AG04450 (cell line): ENCODE data around the gene LYAR. TPM values are rescaled to one million over a fixed set of nuclear protein-coding genes. Genes with fewer than 3 reads are reported as not detected.
"Not testable (repeated sequence)": the region's sequence is repeated elsewhere in the genome, so short reads cannot be mapped to it uniquely, and the experiment has no call there.

Experiments used
- CTCF ChIA-PET: fragments of 300-600, 350-600 bp; formaldehyde crosslinking; extraction: SDS; loops from one replicate; lab custom pipeline; 2022; ENCODE audit warnings: antibody characterized with exemption, inconsistent platforms; lab: Charles Lee
- POLR2A ChIA-PET: fragments of 350-600 bp; formaldehyde crosslinking; extraction: SDS; loops from one replicate; lab custom pipeline; 2021; ENCODE audit warnings: antibody characterized with exemption, inconsistent platforms; lab: Yijun Ruan, JAX
- DNase-seq: peaks from one replicate; pipeline ENCODE4 v3.0.0-alpha.2; 2011; ENCODE audit warnings: low read depth, low spot score
- H3K27ac ChIP-seq: one replicate; pipeline ENCODE4 v1.5.1; 2012; ENCODE audit warnings: low read depth, low read length, control low read depth
- H3K27me3 ChIP-seq: one replicate; pipeline ENCODE4 v1.6.0; 2012; ENCODE audit warnings: low read length; ENCODE audit not compliant: control insufficient read depth, insufficient read depth
- H3K4me3 ChIP-seq: 2 replicates; pipeline ENCODE4 v1.5.1; 2011; ENCODE audit warnings: mild to moderate bottlenecking, low read depth, low read length, control low read depth
- H3K9me3 ChIP-seq: 2 replicates; pipeline ENCODE4 v1.5.1; 2012; ENCODE audit warnings: low read length; ENCODE audit not compliant: control insufficient read depth, insufficient read depth
- CTCF ChIP-seq: IDR thresholded peaks from 2 replicates; pipeline ENCODE4 v1.5.1; 2011; ENCODE audit warnings: low read depth, low read length, control low read depth, inconsistent platforms
- polyA plus RNA-seq: library from polyadenylated mRNA; depleted of rRNA; stranded (reverse); fragments of >200 nt; gene quantifications from 2 replicates; pipeline ENCODE4 v1.2.3, GENCODE V29; 2011

Gene LYAR
- polyA plus RNA-seq, 1 experiment, result 7.8 TPM

DNA sequence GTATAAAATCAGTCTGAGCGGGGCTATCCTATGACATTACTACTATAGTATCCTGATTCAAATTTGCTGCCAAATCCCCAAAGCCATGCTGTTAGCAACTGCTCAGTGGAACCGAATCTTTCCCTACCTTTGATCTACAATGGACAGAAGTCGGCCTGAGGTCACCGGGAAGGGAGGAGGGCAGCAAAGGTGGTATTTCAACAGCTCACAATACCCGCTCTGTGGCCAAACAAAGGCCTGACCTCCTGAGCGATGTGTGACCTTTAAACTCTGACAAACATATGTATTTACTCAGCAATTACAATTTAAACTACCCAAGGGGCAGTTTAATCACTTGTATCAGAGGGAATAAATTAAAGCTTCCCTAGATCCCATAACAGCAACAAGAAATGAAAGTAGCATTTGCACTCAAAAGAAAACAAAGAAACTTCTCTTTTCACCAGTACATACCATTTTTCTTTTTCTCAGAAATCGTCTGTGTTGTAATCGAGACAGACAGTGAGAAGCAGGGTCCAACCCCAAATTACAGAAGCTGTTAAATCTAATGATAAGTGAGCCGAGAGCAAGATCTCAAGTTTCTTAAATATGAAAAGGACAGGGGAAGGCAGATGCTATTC lies 30.4 kb downstream of the LYAR start:
- H3K27me3 ChIP-seq, result peaks cover 19% of the 10 kb centered on the region
- ChIA-PET POLR2A (interaction anchor here (0.6 kb wide), 1 partner anchor 8 kb away, joined by 3 read pairs; no protein-coding TSS in a partner anchor), CTCF (interaction anchor here (0.5 to 2.4 kb wide), 22 partner anchors 8 to 1546 kb away, joined by 3 to 24 read pairs (median 4); partner anchors contain the start of gene TMEM128)
- H3K27ac ChIP-seq, result no peak overlapping the region
- H3K4me3 ChIP-seq, result no peak overlapping the region
- no peak for TF ChIP-seq CTCF
- H3K9me3 ChIP-seq, result no peaks in the 10 kb centered on the region
- DNase-seq, result no peak

- POLR2A ChIA-PET, H3K9me3 ChIP-seq, H3K27ac ChIP-seq, DNase-seq, H3K4me3 ChIP-seq: not testable (repeated sequence)
- CTCF ChIA-PET, result interaction anchor here (0.6 to 1.0 kb wide), 2 partner anchors 33 to 173 kb away, joined by 3 to 4 read pairs; no protein-coding TSS in a partner anchor
- peaks cover 26% of the 10 kb centered on the region for H3K27me3 ChIP-seq
Observed at GRCh38 chr4:4257705-4258104, 32.2 kb downstream of the LYAR start.

DNA sequence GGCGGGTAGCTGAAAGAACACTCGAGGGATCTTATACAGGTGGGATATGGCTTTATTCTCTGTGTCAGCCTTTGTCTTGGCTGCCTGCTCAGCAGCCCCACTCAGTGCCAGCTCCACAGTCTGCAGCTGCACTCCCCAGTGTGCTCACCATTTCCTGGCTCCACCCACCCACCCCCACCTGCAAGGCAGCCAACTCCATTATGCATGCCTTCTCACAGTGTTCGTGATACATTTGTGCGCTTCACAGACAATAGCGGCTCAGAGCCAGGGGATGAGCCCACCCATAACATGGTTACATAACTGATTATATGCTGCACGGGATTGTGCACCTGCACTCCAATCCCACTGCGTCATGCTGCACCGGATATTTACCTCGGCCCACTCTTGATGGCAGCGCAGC lies 33.2 kb downstream of the LYAR start:
- TF ChIP-seq CTCF, result no peak
- Histone ChIP-seq H3K27ac (no peak overlapping the region), H3K9me3 (no peaks in the 10 kb centered on the region), H3K27me3 (peaks cover 24% of the 10 kb centered on the region), H3K4me3 (no peak overlapping the region)
- ChIA-PET CTCF (interaction anchor here (0.6 kb wide), 1 partner anchor 75 kb away, joined by 3 read pairs; no protein-coding TSS in a partner anchor), POLR2A (no interaction called here)
- no peak for DNase-seq

DNA sequence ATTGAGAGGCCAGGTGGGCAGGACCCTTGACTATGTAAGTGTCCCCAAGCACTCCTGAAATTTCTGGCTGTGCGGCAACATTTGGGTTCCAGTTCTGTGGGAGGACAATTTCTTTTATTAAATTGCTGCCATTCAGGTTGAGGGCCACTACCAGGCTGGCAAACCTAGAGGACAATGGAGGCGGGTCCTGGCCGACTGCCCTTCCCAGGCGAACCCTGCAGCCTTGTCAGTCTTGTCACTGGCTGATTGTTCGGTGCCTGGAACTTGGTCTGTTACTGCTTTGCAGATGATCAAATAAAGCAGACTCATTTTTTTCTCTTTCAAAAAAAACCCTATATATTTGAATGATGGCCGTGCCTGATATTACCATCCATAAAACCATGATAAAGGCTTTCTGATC lies 35.3 kb downstream of the LYAR start:
- Histone ChIP-seq H3K4me3 (no peak overlapping the region), H3K9me3 (no peaks in the 10 kb centered on the region), H3K27ac (no peak overlapping the region), H3K27me3 (peaks cover 18% of the 10 kb centered on the region)
- no peak for TF ChIP-seq CTCF
- ChIA-PET CTCF (interaction anchor here (1.2 to 1.3 kb wide), 2 partner anchors 13 to 74 kb away, joined by 3 to 4 read pairs; no protein-coding TSS in a partner anchor), POLR2A (no interaction called here)
- no peak for DNase-seq

- H3K4me3 ChIP-seq, result no peak overlapping the region
- TF ChIP-seq CTCF, result no peak
- CTCF ChIA-PET, result no interaction called here
- H3K9me3 ChIP-seq, result no peaks in the 10 kb centered on the region
- peaks cover 18% of the 10 kb centered on the region for H3K27me3 ChIP-seq
- DNase-seq, result no peak
- POLR2A ChIA-PET, result no interaction called here
- no peak overlapping the region for H3K27ac ChIP-seq
Observed at GRCh38 chr4:4254199-4254598, 35.8 kb downstream of the LYAR start.
